ENCODE measurements around the gene ARHGEF38.
"Not testable (repeated sequence)": the region's sequence is repeated elsewhere in the genome, so short reads cannot be mapped to it uniquely, and the experiment has no call there.

The ARHGEF38 gene

GRCh38 chr4:105659190-105659589 is 106.8 kb downstream of the ARHGEF38 start:
- no peak for DNase-seq

- no peak for DNase-seq
Observed at GRCh38 chr4:105661028-105661427, 108.6 kb downstream of the ARHGEF38 start.

- no peak for DNase-seq
Observed at GRCh38 chr4:105662935-105663675, 110.7 kb downstream of the ARHGEF38 start.

GRCh38 chr4:105666693-105667092 is 114.3 kb downstream of the ARHGEF38 start:
- DNase-seq, result no peak

GRCh38 chr4:105670684-105671083 is 118.3 kb downstream of the ARHGEF38 start:
- no peak for DNase-seq

GRCh38 chr4:105671301-105671700 is 118.9 kb downstream of the ARHGEF38 start:
- no peak for DNase-seq

- DNase-seq, result no peak
Observed at GRCh38 chr4:105674011-105674410, 121.6 kb downstream of the ARHGEF38 start.

- no peak for DNase-seq
Observed at GRCh38 chr4:105677709-105678108, 125.3 kb downstream of the ARHGEF38 start.

- DNase-seq, result no peak
Observed at GRCh38 chr4:105679186-105679585, 126.8 kb downstream of the ARHGEF38 start.

GRCh38 chr4:105683038-105683437 is 130.6 kb downstream of the ARHGEF38 start:
- DNase-seq, result no peak

GRCh38 chr4:105686571-105686970 is 134.2 kb downstream of the ARHGEF38 start:
- DNase-seq, result no peak

GRCh38 chr4:105694812-105695211 is 142.4 kb downstream of the ARHGEF38 start:
- DNase-seq, result not testable (repeated sequence)

- not testable (repeated sequence) for DNase-seq
Observed at GRCh38 chr4:105695832-105696231, 143.4 kb downstream of the ARHGEF38 start.

GRCh38 chr4:105698607-105699006 is 146.2 kb downstream of the ARHGEF38 start:
- DNase-seq, result no peak

- DNase-seq, result no peak
Observed at GRCh38 chr4:105707782-105708180, 155.4 kb downstream of the ARHGEF38 start.

- DNase-seq, result peak; percentile 36
Observed at GRCh38 chr4:105708181-105709080, 156.0 kb downstream of the ARHGEF38 start, which contains the start of the genes GSTCD and INTS12. TSS of gene GSTCD (plus strand) at chr4:105708784. CDS start at chr4:105717614, 8,830 bp downstream. TSS of gene INTS12 (minus strand) at chr4:105708689. CDS start at chr4:105700005, 8,684 bp downstream.

GRCh38 chr4:105709081-105709450 is 156.6 kb downstream of the ARHGEF38 start:
- DNase-seq, result no peak

- no peak for DNase-seq
Observed at GRCh38 chr4:105710012-105710600, 157.7 kb downstream of the ARHGEF38 start.

- DNase-seq, result no peak
Observed at GRCh38 chr4:105710678-105711077, 158.3 kb downstream of the ARHGEF38 start.

- no peak for DNase-seq
Observed at GRCh38 chr4:105712766-105713165, 160.3 kb downstream of the ARHGEF38 start.

- peak; percentile 13 for DNase-seq
Observed at GRCh38 chr4:105714071-105714521, 161.7 kb downstream of the ARHGEF38 start.

- no peak for DNase-seq
Observed at GRCh38 chr4:105714932-105715331, 162.5 kb downstream of the ARHGEF38 start.

- DNase-seq, result no peak
Observed at GRCh38 chr4:105715692-105716278, 163.4 kb downstream of the ARHGEF38 start.
